ENCODE measurements around the gene EIF2D. TPM values are rescaled to one million over a fixed set of nuclear protein-coding genes. Genes with fewer than 3 reads are reported as not detected.
"Not testable (repeated sequence)": the region's sequence is repeated elsewhere in the genome, so short reads cannot be mapped to it uniquely, and the experiment has no call there.

Gene EIF2D
- total RNA-seq, 2 donors from 2014 or later = 32.4 to 34.3 TPM

DNA sequence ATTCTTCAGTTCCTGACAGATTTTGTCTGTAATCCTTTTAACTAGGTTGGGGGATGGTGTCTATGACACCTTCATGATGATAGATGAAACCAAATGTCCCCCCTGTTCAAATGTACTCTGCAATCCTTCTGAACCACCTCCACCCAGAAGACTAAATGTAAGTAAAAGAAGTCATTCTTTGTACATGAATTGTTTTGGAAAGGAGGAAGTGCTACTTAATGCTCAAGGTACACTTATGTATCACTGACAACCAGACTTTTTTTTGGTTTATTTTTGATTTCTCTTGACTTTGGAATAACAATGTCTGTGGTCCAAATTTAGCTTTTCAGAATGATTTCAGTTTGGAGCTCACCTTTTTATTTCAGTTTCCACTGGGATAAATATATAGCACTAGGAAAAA lies 25.3 kb upstream of the EIF2D start:
- DNase-seq (ENCODE audit: low spot score) = no peak
- intact Hi-C loops (cut with DNase I) = no loop called here

DNA sequence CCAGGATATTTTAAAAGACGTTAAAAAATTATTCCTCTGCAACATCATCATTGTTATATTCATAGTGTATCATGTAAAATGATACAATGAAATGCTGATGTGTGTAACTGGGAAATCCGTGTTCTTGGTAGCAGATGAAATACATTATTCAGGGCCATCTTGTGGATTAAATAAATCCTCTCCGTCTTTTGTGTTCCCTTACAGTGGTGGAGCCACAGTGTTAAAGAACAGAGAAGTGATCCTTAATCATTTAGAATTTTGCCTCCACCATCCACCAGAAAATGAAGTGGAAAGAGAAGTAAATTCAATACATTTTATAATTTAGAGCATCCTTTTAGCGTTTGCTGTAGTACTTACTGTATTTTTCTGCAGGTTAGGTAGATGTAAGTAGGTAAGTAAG lies 24.4 kb upstream of the EIF2D start:
- DNase-seq (ENCODE audit: low spot score) = no peak
- intact Hi-C loops (cut with DNase I) = no loop called here

DNA sequence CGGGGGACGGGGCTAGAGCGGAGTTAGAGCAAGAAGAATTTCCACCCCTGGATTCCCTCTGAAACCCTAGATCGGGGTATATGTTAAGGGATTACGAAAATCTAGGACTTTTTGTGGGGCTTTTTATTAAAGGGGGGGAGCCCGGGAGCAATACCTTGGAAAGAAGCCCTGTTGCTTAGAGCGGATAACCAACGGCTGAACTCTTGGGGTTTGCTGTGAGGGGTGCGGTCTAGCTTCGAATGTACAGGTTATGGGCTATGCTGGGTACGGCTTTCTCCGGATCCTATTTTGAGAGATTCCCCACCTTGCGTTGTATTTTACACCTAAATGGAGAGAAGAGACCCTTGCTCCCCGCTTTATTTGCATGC lies 23.7 kb upstream of the EIF2D start:
- DNase-seq (ENCODE audit: low spot score) = no peak
- intact Hi-C loops (cut with DNase I) = no loop called here

DNA sequence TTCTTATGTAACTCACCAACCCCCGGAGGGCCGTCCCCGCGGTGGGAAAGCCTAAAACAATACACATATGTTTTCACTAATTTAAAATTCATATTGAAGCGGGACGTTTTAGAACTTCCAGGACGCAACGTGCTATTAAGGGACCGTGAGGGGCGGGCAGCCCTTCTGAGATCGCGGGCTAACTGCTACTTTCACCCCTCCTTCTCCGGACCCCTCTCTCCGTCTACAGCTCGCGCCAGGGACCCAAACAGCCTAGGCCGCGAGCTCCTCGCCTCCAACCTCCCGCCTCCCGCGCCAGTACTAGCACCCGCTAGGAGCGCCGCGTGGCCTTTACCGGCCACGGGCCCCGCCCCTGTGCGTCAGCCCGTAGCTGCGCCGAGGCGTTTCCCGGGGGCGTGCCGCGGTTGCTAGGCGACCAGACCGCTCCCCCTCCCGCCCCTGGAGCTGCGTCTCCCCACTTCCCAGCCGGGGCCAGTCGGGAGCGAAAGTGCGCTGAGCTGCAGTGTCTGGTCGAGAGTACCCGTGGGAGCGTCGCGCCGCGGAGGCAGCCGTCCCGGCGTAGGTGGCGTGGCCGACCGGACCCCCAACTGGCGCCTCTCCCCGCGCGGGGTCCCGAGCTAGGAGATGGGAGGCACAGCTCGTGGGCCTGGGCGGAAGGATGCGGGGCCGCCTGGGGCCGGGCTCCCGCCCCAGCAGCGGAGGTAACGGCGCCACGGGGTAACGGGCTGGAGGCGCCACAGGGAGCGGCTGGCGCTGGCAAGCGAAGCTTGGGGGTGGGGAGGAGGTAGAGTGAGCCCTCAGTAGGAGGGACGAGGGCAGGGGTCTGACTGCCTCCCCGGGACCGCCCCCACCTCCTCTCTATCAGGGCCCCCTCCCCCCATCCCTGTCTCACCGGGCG lies 23.1 kb upstream of the EIF2D start, which contains the start of gene DYRK3:
Gene DYRK3 (plus strand): TSS at position 457 of the 898 bp plus-strand sequence. CDS start 168 bp downstream, at position 625.
- intact Hi-C loops (cut with DNase I) = no loop called here
- DNase-seq (ENCODE audit: low spot score) = peak; percentile 98

DNA sequence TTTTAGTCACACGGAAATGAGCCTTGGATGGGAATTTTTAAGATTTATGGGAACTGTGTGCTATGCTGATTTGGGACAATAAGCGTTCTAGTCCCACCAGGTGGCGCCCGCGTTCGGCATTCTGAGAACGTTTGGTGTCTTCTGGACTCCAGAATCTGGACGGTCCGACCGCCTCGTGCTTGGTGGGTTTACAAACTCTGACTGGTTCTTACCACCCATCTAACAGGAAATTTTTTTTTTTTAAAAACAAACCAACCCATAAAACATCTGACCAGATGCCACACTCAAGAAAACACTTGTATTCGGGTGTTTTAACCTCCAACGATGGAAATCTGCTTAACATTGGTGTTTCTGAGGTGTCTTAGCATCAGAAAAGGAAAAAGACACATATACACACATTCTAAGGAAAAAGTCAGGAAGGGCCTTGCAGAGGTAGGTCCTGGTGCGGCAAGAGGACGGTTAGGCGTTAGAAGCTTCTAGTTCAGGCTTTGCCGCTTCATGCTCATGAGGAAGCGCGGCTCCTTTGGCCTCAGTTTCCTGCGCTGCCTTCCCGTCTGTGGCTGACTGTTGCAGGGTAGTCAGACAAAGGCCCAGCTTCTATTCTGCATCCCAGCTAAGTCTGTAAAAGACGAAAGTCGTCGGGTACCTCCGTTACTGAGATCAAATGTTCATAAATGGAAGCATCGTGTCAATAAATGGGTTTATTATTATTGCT lies 22.3 kb upstream of the EIF2D start:
- intact Hi-C loops (cut with DNase I) = loop anchor here in 1 of 2 donors (5.0 kb wide), 1 partner anchor 278 kb away; no protein-coding TSS in a partner anchor

DNA sequence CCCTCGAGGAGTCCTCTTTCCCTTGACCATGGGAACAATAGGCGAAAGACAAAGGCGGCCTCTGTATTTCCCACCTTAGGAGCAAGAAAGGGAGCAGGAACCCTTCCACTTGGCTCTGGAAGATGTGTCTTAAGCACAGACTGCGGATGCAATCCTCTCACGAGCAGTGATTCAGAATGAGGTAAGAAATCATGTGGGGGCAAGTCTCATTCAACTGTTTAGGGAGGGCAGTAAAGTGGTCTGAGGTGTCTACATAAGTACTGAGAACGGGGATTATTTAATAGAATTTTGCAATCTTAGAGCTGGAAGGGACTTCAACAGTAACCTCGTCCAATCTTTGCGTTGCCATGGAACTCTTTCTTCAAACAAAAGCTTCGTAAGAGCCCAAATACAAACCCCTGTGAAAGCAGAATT lies 21.4 kb upstream of the EIF2D start:
- DNase-seq (ENCODE audit: low spot score) = no peak
- intact Hi-C loops (cut with DNase I) = loop anchor here in 1 of 2 donors (5.0 kb wide), 1 partner anchor 279 kb away; no protein-coding TSS in a partner anchor

More for the DNA sequence above, 22.3 kb upstream of the EIF2D start:
- peak; percentile 99 for DNase-seq (ENCODE audit: low spot score)

DNA sequence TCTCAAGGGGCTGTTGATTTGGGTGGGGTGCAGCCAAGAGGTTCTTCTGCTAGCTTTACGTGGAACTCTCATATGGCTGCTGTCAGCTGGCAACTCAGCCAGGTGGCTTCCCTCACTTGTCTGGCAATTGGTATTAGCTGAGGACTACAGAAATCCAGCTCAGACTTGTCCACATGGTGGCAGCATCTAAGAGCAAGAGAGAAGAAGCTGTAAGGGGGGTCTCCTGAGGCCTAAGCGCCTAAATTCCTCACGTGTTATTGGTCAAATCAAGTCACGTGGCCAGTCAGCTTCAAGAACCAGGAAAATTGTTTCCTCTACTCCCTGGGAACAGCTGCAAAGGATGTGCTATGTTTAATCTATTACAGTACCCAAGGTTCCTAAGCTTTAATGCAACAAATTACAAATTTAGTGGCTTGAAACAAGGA lies 18.8 kb upstream of the EIF2D start:
- no peak for DNase-seq (ENCODE audit: low spot score)

DNA sequence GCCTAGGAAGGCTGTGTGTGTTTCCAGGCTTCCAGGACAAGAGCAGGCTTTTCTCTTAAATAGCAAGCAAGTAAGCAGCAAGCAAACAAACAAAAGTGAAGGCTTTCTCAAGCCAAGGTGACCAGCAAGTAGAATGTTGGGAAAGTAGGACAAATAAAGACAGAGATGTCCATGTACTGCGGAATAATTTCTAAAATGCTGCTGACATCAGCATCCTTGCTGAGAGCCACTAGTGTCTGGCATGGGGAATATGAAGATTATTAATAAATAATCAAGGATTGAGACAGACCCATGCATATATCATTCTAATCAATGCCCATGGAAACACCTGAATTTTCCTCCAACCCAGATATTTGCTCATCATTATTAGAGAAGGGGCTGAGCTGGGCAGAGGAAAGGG lies 16.7 kb upstream of the EIF2D start:
- DNase-seq (ENCODE audit: low spot score) = no peak
- intact Hi-C loops (cut with DNase I) = no loop called here

More for the DNA sequence above, 18.8 kb upstream of the EIF2D start:
- intact Hi-C loops (cut with DNase I) = loop anchor here in 1 of 2 donors (5.0 kb wide), 1 partner anchor 281 kb away; no protein-coding TSS in a partner anchor

DNA sequence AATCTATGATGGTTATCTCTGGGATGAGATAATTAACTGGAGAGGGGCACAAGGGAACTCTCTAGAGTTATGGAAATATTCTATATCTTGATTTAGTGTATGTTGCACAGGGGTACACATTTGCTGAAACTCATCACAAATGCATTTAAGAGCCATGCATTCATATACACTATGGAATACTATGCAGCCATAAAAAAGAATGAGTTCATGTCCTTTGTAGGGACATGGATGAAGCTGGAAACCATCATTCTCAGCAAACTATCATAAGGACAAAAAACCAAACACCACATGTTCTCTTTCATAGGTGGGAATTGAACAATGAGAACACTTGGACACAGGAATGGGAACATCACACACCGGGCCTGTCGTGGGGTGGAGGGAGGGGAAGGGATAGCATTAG lies 14.1 kb upstream of the EIF2D start:
- DNase-seq (ENCODE audit: low spot score); intact Hi-C loops (cut with DNase I): not testable (repeated sequence)

DNA sequence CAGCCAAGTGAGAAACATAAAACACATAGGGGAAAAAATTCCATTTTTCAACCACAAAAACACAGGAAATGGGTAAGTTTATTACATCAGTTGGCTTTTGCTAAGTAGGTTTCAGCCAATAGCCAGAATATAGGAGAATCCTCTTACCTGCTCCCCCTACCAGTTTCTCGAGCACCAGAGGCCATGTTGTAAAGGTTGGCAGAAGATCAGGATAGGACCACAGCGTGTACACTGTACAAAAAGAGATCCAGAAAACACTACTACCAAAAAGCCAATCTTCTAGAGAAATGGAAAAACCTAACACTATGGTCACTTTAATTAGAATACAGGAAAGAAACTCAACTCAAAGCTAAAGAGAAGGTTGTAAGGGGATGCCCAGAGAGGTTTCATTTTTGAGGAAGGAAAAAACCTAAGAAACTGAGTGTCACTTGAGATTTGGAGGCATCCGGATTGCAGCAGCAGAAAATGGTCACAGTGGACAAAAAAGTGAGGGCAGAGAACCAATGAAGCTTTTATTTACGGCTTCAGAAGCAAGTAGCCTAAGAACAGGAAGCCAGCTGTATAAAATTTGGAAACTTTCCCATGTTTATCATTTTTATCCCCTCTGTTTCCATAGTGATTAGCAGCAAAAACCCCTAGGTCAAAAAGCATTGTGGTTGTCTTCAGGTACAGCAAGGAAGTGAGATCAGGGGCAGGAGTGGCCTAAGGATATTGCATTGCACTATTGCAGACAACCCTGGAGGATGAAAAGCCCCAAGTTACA lies 2.9 kb downstream of the EIF2D start:
- intact Hi-C loops (cut with DNase I) = no loop called here
- DNase-seq (ENCODE audit: low spot score) = no peak

DNA sequence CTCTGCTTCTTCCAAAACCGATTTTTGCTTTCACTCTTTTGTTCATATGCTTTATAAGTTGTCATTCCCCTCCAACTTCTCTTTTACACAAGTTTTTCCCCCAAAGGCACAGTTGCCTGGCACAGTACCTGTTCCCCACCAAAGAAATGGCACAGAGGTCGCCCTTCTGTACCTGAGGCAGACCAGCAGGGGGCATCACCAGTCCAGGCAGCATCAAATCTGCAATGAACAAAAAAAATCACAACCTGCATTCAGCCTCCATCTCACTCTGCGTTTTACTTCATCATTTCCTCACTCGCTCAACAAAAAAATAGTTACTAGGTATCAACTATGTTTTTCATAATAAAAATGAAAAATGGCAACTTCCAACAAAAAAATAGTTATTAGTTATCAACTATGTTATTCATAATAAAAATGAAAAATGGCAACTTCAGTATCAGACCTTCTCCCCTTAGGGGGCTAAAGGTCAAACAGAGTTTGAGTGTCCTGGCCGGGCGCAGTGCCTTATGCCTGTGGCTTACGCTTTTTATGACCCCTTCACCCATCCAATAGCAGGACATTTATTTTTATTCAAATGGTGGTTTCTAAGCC lies 4.1 kb downstream of the EIF2D start:
- no peak for DNase-seq (ENCODE audit: low spot score)
- intact Hi-C loops (cut with DNase I) = no loop called here

DNA sequence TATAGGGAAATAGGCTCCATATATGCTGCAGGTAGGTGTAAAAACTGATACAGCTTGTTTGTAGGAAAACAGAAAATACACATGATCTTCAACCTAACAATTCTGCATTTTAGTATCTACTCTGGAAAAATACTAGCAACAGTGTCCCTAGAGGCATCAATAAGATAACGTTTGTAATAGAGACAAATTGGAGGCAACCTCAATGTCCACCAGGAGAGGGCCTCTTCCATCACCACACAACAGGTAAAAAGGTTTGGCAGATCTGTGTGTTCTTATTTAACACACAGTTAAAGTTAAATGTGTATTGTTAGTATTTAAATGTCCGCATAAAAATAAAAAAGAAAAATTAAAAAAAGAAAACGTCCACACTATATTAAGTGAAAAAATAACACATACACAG lies 5.4 kb downstream of the EIF2D start:
- no peak for DNase-seq (ENCODE audit: low spot score)
- intact Hi-C loops (cut with DNase I) = no loop called here

DNA sequence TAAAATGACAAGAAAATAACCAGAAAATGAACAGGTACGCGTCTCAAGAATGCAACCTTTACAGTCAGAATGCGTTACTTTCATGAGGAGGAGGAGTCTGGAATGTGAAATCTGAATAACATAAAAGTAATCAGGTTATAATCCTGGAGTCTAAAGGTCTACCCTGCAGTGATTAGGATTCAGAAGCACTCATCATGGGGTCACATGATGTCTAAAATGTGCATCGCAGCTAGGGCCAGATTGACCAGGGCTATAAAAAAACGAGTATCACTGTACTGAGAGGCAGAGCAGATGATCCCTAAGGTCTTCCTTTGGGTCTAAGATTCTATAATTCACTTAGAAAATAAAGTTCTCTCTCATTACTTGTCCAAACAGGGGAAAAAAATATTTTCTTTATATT lies 7.4 kb downstream of the EIF2D start:
- intact Hi-C loops (cut with DNase I) = no loop called here

DNA sequence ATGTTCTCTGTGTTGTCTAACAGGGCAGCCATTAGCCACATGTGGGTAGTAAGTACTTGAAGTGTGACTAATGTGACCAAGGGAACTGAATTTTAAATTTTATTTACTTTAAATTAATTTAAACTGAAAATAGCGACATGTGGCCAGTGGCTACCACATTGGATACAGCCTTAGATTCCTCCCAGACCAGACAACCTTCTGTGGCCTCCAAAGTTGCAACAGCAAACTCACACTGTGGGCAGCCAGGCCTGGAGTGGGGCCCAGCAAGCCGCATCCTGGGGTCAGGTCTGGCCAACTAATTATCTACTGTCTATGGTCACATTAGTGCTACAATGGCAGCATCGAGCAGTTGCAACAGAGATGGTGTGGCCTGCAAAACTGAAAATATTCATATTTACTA lies 11.7 kb downstream of the EIF2D start:
- DNase-seq (ENCODE audit: low spot score) = peak; percentile 87
- intact Hi-C loops (cut with DNase I) = no loop called here

More for the DNA sequence above, 7.4 kb downstream of the EIF2D start:
- no peak for DNase-seq (ENCODE audit: low spot score)

DNA sequence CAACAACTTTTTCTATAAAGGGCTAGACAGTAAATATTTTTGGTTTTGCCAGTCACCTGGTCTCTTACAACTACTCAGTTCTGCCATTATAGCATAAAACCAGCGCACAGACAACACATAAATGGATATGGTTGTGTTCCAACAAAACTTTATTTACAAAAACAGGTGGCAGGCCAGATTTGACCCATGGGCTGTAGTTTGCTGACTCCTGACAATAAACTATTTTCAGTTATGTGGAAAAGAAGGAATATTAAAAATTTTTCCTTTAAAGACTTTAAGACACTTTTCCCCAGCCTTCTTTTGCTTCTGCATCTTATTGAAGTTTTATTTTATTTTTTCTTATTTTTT lies 16.0 kb downstream of the EIF2D start:
- intact Hi-C loops (cut with DNase I) = no loop called here
- no peak for DNase-seq (ENCODE audit: low spot score)

DNA sequence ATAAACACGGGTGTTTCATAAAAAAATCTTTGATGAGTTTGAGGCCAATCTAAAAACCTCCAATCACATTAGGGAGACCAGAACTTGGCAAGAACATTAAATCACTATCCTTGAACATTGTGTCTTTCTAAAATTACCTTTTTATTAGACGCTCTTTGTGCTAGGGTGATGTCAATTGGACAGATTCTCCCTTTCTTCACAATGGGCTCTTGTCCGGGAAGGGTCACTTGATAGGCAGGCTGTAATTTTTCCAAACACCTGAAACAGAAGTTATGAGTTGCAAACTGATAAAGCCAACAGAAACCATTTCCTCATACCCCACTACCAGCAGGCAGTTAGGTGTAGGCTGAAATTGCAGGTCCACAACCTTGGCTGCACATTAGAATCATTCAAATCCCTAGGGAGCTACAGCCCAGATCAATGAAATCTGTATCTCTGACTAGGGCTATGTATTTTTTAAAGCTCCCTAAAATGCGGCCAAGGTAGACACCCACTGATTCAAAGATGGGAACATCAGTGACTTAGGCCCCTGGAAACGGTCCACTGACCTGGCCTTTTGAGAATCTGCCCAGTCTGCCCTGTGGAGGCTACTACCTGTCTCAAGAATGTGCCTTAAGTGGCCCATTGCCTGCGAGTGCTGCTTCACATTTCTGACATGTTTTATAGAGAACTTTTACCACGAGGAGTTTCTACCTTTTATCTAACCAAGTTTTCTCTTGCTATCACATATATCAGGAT lies 16.5 kb downstream of the EIF2D start:
- intact Hi-C loops (cut with DNase I) = no loop called here
- no peak for DNase-seq (ENCODE audit: low spot score)

DNA sequence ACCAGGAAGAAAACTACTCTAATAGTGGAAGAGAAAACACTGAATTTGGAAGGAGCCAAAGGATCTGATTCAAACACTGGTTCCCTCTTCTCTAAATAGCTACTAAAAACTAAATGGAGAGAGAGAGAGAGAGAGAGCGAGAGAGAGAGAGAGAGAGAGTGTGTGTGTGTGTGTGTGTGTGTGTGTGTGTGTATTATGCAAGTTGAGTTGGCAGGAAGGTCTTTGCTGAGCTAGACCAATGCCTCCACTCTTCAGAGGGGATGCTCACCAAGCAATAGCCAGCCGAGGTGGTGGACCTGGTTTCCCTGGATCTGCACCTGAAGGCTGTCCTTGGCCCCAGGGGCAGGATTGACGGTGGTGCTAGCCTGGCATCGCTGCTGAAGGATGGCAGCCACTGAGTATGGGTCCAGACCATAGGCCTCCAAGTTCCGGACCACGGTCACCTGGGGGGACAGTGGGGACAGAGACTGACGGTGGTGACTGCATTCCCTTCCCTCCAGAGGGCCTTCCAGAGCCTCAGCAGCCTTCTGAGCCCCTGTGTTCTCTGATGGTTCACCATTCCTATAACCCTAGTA lies 18.8 kb downstream of the EIF2D start:
- intact Hi-C loops (cut with DNase I) = no loop called here
- DNase-seq (ENCODE audit: low spot score) = no peak

DNA sequence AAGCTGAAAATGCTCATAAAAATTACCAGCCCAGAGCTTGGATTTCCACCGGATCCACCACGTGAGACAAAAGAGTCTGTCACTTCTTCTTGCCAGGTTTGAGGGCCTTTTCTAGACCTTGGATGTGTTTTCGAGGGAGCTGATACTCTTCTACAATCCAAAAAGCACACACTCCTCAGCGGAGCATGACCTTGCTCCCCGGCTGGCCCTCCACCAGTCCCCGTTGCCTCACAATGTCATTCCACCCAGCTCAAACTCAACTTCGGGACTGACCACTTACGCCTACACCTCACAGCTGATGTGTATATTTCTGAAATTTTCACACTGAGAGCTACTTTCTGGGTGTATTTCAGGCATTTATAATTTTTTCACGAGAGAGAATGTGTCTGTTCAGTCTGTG lies 20.6 kb downstream of the EIF2D start:
- DNase-seq (ENCODE audit: low spot score) = no peak
- intact Hi-C loops (cut with DNase I) = no loop called here
